GM12801 (cell line): ENCODE data around the gene SLC25A20.

Source experiments
- CTCF ChIP-seq: IDR thresholded peaks from one replicate; pipeline ENCODE4 v1.5.1; 2011; ENCODE audit warnings: control low read depth; ENCODE audit not compliant: insufficient read length; ENCODE audit errors: extremely low read depth

Gene SLC25A20

GRCh38 chr3:48848816-48849515 lies 49.7 kb downstream of the SLC25A20 start:
- no peak for TF ChIP-seq CTCF

- no peak for TF ChIP-seq CTCF
These were observed 50.9 kb downstream of the SLC25A20 start, which contains the start of gene PRKAR2A for GRCh38 chr3:48847504-48848423. PRKAR2A (minus strand) TSS chr3:48847874; CDS start chr3:48847596, 278 bp downstream.

GRCh38 chr3:48847053-48847503 lies 51.6 kb downstream of the SLC25A20 start:
- no peak for TF ChIP-seq CTCF

- no peak for TF ChIP-seq CTCF
These were observed 53.5 kb downstream of the SLC25A20 start for GRCh38 chr3:48845170-48845569.

- TF ChIP-seq CTCF, result no peak
These were observed 61.5 kb downstream of the SLC25A20 start for GRCh38 chr3:48837163-48837562.

- no peak for TF ChIP-seq CTCF
These were observed 62.9 kb downstream of the SLC25A20 start for GRCh38 chr3:48835650-48836366.

GRCh38 chr3:48832684-48833083 lies 66.0 kb downstream of the SLC25A20 start:
- no peak for TF ChIP-seq CTCF
